22Rv1 (cell line): ENCODE results near the gene AUP1.

Experiments
- H3K27ac ChIP-seq: fragments of 450-650 bp; 2 replicates; pipeline ENCODE4 v1.5.1; 2017
- CTCF ChIP-seq: fragments of 450-650 bp; IDR thresholded peaks from 2 replicates; pipeline ENCODE4 v1.5.1; 2017; ENCODE audit warnings: mild to moderate bottlenecking
- ZFX ChIP-seq: fragments of 450-650 bp; IDR thresholded peaks from 2 replicates; pipeline ENCODE4 v1.6.1; 2017; ENCODE audit warnings: antibody characterized with exemption, borderline replicate concordance

The AUP1 gene

GRCh38 chr2:74491648-74492544, 37.6 kb downstream of the AUP1 start:
- no peak for TF ChIP-seq ZFX
- no peak for TF ChIP-seq CTCF
- H3K27ac ChIP-seq: no peak overlapping the region

DNA sequence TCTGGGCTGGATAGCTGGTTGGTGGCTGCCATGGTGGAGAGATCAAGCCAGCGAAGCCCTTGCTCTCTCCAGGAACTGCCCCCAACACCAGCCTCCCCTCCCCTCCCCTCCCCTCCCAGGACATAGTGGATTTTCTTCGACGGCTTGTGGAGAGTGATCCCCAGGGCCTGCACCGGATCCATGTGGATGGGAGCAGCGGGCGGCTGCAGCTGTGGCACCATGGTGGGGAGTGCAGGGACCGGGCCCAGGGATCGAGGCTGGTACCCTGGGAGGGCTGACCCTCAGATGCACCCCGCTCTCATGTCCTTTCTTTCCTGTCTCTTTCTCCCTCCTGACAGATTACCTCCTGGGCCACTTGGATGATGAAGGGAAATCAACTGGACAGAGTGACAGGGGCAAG, 39.6 kb downstream of the AUP1 start:
- TF ChIP-seq ZFX: no peak
- TF ChIP-seq CTCF: no peak
- no peak overlapping the region for H3K27ac ChIP-seq

DNA sequence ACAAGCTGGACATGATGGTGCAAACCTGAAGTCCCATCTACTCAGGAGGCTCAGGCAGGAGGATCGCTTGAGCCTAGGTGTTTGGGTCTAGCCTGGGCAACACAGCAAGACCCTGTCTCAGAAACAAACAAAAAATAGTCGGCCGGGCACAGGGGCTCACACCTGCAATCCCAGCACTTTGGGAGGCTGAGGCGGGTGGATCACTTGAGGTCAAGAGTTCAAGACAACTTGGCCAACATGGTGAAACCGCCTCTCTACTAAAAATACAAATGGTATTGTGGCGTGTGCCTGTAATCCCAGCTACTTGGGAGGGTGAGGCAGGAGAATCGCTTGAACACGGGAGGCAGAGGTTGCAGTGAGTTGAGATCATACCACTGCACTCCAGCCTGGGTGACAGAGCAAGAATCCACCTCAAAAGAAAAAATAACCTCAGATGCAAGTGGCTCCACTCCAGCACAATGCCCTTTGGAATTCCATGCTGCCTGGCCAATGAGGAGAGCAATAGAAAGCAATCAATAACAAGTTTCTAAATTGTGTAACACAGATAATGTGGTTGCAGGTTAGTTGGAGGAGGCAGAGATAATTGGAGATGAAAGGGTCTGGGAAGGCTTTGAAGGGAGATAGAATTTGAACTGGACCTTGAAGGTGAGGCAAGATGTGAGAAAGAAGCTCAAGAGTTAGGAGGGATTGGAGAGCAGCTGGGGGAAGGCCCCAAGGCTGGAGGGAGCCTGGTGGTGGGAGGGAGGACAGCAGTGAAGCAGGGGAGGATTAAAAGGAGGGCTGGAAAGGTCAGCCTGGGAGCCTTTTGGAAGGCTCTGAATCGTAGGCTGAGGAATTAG, 40.6 kb downstream of the AUP1 start:
- no peak overlapping the region for H3K27ac ChIP-seq
- no peak for TF ChIP-seq CTCF
- no peak for TF ChIP-seq ZFX

DNA sequence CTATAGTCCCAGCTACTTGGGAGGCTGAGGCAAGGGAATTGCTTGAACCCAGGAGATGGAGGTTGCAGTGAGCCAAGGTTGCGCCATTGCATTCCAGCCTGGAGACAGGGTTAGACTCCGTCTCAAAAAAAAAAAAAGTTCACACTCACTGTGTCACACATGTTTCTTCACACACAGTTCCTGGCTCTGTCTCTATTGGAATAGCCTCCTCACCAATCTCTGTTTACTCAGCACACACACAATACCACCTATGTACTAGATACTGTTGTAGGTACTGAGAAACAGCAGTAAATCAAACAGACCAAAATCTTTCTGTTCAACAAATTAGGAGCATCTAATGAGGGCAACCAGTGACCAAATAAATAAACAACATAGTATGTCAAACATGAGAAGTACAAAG, 43.4 kb downstream of the AUP1 start:
- no peak overlapping the region for H3K27ac ChIP-seq
- no peak for TF ChIP-seq ZFX
- TF ChIP-seq CTCF: no peak

DNA sequence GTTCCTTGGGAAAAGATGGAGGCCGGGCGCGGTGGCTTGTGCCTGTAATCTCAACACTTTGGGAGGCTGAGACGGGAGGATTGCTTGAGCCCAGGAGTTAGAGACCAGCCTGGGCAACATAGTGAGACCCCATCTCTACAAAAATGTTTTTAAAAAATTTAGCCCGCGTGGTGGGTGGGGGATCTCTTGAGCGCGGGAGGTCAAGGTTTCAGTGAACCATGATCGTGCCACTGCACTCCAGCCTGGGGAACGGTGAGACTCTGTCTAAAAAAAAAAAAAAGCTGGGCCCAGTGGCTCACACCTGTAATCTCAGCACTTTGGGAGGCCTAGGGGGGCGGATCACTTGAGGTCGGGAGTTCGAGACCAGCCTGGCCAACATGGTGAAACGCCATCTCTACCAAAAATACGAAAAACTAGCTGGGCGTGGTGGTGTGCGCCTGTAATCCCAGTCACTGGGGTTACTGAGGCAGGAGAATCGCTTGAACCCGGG, 45.8 kb downstream of the AUP1 start:
- H3K27ac ChIP-seq: peak overlapping the region; percentile 84

GRCh38 chr2:74482801-74483674, 46.5 kb downstream of the AUP1 start, which contains the start of the genes CCDC142 and TTC31:
Gene CCDC142 (minus strand): TSS chr2:74482998. CDS start chr2:74482837, 161 bp downstream.
Gene TTC31 (plus strand): TSS chr2:74483081. CDS start chr2:74483096, 15 bp downstream.
- peak within 1 kb of the TSS; percentile 84 for H3K27ac ChIP-seq
- TF ChIP-seq CTCF (peak; percentile 92), ZFX (no peak)
